GM18517 (cell line): Measurements from ENCODE around the gene CTAGE9.
"Not testable (repeated sequence)": the region's sequence is repeated elsewhere in the genome, so short reads cannot be mapped to it uniquely, and the experiment has no call there.

Experiments used
- ATAC-seq: cut with Tn5 transposase; IDR thresholded peaks from one replicate; pipeline ENCODE4 v1.9.1; 2021; ENCODE audit warnings: mild to moderate bottlenecking, moderate library complexity; ENCODE audit not compliant: unreplicated experiment

The CTAGE9 gene

DNA sequence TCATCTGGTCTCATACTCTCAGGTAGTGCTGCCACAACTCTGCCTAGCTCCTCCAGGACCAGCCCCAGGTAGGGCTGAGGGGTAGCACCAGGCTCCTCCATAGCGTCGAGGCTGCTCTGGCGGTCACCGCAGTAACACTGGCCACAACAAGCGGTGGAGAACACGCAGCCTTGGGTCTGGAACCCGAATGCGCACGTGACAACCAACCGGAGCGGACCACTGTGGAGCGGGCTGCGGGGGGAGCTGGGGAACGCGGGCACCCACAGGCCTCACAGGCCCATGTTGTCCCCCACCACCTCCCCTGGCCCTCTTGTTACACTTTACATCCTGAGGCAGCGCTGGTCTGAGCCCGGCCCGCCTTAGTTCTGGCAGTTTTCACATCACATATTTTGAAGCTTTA, at the start of gene CTAGE9:
TSS of gene CTAGE9 (minus strand) at position 101 of the 400 bp plus-strand sequence. CDS start at position 101, 0 bp downstream.
- ATAC-seq = not testable (repeated sequence)

DNA sequence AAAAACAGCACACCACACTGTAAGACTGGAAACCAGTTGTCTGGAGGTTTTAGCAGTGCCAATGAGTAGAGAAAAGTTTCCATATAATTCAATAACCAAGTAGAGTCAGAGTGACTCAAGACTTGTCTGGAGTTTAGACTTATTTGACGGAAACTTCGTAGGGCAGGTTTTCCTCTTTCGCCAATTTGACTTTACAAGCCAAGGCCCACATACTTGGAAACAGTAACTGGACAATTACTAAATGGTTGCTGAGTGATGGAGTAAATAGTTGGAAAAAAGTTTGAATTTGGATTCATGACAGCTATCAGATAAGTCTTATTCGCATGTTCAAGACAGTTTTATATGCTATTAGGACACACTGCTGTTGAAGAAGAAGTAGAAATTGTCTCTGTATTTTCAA, 48.1 kb upstream of the CTAGE9 start:
- ATAC-seq = no peak

- ATAC-seq = no peak
Measured at GRCh38 chr6:131756039-131756438, 45.2 kb upstream of the CTAGE9 start.

- ATAC-seq = no peak
Measured at GRCh38 chr6:131755597-131755996, 44.8 kb upstream of the CTAGE9 start.

GRCh38 chr6:131754715-131755567, 44.1 kb upstream of the CTAGE9 start:
- ATAC-seq = no peak

GRCh38 chr6:131754088-131754487, 43.3 kb upstream of the CTAGE9 start:
- ATAC-seq = no peak

GRCh38 chr6:131751012-131751715, 40.3 kb upstream of the CTAGE9 start:
- not testable (repeated sequence) for ATAC-seq

- no peak for ATAC-seq
Measured at GRCh38 chr6:131749023-131749422, 38.2 kb upstream of the CTAGE9 start.

- ATAC-seq = no peak
Measured at GRCh38 chr6:131747821-131748353, 37.1 kb upstream of the CTAGE9 start.

DNA sequence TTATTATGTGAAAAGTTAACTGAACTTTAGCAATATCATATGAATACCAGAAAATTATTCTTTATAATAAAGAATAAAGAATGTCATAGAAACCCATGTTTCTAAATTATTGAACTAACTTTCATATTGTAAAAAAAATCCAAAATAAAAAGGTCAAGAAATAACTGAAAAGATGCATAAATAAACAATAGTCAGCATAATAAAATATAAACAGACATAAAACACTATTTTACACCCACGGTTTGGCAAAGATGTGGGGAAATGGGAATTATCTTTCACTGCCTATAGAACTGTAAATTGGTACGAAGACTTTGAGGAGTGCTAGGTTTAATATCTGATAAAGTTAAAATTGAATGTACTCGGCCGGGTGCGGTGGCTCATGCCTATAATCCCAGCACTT, 34.7 kb upstream of the CTAGE9 start:
- no peak for ATAC-seq

DNA sequence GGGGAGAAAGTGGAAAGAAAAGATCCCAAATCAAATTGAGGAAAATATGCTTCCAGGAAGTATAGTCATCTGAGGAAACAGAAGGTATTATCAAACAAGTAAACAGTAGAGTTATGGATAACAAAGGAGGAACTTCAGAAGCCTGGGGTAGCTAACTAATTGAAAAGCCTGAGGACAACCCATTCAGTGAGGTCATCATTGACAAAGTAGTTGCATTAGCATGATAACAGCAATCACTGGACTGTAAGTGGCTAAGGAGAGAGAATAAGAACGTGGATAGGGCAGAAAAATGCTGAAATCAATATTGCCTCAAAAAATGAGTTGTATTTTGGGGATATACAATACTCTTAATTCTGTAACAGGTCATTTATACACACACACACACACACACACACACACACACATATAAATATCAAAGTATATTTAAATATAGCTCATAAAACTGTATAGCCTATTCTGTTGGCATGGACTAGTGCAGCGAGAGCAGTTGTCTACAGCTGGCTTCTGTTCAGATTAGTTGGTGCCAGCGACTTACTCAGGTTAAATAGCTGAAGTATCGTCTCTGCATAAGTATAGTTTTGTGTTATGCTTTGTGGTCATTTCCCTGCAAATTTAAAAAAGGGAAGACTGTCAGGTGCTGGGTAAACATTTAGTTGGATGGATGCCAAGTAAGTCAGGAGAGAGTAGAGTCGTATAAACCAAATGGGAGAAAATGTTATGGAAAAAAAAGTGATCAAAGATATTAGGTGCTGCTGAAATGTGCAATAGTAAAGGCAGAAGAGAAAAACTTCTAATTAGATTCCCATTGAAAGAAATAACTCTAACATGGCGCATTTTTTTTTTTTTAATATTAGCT, 33.8 kb upstream of the CTAGE9 start:
- ATAC-seq = no peak

DNA sequence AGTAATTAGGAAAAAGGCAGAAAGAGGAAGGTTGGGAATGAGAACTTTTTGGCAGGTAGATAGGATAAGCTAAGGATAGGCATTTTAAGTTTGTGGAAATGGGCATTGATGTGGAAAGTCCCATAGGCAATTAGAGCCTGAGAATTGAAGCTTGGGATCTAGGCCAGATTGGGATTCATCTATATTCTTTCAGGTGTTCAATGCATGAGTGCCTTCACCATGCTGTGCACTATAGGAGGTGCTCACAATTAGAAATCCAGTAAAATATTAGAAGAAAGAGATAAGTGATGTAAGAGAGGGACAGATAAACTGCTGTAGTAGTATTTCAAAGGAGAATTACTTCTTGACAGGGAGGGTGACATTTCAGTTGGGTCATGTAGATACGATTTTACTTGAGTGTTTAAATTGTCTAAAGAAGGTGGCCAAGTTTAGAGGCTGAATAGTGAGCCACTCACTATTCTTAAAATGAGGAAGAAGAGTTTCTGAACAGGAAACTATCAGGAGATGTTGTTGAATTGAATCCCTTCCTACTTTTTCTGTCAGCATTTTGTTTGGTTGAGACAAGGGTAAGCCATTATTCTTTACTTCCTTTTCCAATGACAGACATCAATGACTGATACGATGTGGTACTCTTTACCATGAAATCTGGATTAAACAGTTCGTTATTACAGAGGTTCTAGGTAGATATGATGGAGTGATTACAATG, 31.0 kb upstream of the CTAGE9 start:
- ATAC-seq = no peak

GRCh38 chr6:131740161-131740560, 29.3 kb upstream of the CTAGE9 start:
- no peak for ATAC-seq

- no peak for ATAC-seq
Measured at GRCh38 chr6:131739136-131739535, 28.3 kb upstream of the CTAGE9 start.

- ATAC-seq = no peak
Measured at GRCh38 chr6:131736811-131737210, 26.0 kb upstream of the CTAGE9 start.

DNA sequence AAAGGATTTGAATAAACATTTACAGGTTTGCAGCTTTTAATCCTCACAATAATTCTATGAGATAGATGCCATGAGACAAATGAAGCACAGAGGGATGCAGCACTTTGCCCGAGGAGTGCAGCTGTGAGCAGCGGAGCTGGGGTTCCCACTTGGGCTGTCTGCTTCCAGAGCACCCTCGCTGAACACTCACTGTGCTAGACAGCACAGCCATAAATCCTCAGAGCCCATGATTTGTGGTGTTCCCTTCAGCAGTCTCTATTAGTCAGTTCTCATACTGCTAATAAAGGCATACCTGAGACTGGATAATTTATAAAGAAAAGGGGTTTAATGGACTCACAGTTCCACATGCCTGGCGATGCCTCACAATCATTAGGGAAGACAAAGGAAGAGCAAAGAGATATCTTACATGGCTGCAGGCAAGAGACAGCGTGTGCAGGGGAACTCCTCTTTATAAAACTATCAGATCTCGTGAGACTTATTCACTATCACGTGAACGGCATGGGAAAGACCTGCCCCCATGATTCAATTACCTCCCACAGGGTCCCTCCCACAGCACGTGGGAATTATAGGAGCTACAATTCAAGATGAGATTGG, 25.3 kb upstream of the CTAGE9 start:
- no peak for ATAC-seq

DNA sequence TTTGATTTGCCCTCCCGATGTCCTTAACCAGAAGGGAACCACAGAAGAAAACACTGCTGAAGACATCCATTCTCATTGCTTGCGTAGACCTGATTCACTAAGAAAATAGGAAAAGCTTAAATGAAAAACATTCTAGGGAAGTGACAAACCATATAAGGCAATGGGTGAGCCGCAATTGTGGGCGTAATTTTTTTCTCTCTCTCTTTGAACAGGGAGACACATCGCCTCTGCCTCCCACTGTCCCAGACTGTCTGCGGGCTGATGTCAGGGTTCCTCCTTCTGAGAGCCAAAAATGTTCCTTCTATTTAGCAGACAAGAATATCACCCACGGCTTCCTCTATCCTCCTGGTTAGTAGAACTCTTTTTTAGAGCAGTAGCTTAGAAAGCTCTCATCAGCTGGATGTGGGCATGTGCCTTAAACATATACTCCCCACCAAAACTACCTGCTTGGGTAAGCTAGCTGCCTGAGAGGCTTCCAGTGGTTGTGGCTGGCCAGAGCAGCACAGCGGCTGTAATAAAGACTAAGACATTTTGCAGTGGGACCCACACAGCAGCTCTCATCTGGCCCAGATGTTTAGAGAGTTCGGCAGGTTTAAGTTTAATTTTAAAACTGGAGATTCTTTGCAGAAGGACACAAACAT, 22.7 kb upstream of the CTAGE9 start:
- ATAC-seq = no peak

GRCh38 chr6:131731224-131731623, 20.4 kb upstream of the CTAGE9 start:
- ATAC-seq = no peak

- ATAC-seq = no peak
Measured at GRCh38 chr6:131730264-131730663, 19.4 kb upstream of the CTAGE9 start.
